Glutamatergic neuron (in vitro differentiated cells): ENCODE results near the gene CTCF. TPM values are rescaled to one million over a fixed set of nuclear protein-coding genes. Genes with fewer than 3 reads are reported as not detected.
A peak's percentile ranks its signal among the peaks of the same experiment; 100 is the strongest.
"Not testable (repeated sequence)": the region's sequence is repeated elsewhere in the genome, so short reads cannot be mapped to it uniquely, and the experiment has no call there.

Source experiments
- DNase-seq: peaks from one replicate; pipeline ENCODE4 v3.0.0; 2022
- H3K27ac Mint-ChIP-seq: one replicate; pipeline ENCODE4 v1.8.0; 2020; ENCODE audit warnings: mild to moderate bottlenecking, mixed read lengths, inconsistent platforms; ENCODE audit not compliant: unreplicated experiment
- H3K27me3 Mint-ChIP-seq: one replicate; pipeline ENCODE4 v1.8.0; 2020; ENCODE audit warnings: mild to moderate bottlenecking, moderate library complexity, mixed read lengths, inconsistent platforms; ENCODE audit not compliant: unreplicated experiment
- H3K36me3 Mint-ChIP-seq: one replicate; pipeline ENCODE4 v1.8.0; 2020; ENCODE audit warnings: mild to moderate bottlenecking, mixed read lengths, inconsistent platforms; ENCODE audit not compliant: unreplicated experiment
- H3K4me1 Mint-ChIP-seq: one replicate; pipeline ENCODE4 v1.8.0; 2020; ENCODE audit warnings: mild to moderate bottlenecking, low read depth, mixed read lengths, inconsistent platforms; ENCODE audit not compliant: unreplicated experiment
- H3K4me3 Mint-ChIP-seq: one replicate; pipeline ENCODE4 v1.8.0; 2020; ENCODE audit warnings: mild to moderate bottlenecking, mixed read lengths, inconsistent platforms; ENCODE audit not compliant: unreplicated experiment
- H3K9me3 Mint-ChIP-seq: one replicate; pipeline ENCODE4 v1.8.0; 2020; ENCODE audit warnings: mild to moderate bottlenecking, moderate library complexity, mixed read lengths, inconsistent platforms; ENCODE audit not compliant: unreplicated experiment
- total RNA-seq: library from RNA; stranded (reverse); fragmentation: NEBNext Ultra II Directional; extraction: Animal tissue kit (Norgen Biotek cat#: 25700); gene quantifications from one replicate; pipeline ENCODE4 v1.2.1, GENCODE V29; 2021; ENCODE audit not compliant: unreplicated experiment
- TF ChIP-seq, protein P1 (sequence below): fragments of 200-600 bp; sonication (generic); IDR thresholded peaks from one replicate; pipeline ENCODE4 v1.5.0; 2021; ENCODE audit not compliant: partially characterized antibody, unreplicated experiment

Gene CTCF
- total RNA-seq, 1 donor from 2014 or later: 42.8 TPM

- Mint-ChIP-seq H3K27ac (peak overlapping the region; percentile 98), H3K9me3 (peaks cover 8% of the 10 kb centered on the region), H3K4me3 (peak overlapping the region; percentile 98), H3K27me3 (peaks cover 34% of the 10 kb centered on the region), H3K36me3 (peaks cover 5% of the 10 kb centered on the region), H3K4me1 (peaks cover 19% of the 10 kb centered on the region)
- TF ChIP-seq, protein P1, sequence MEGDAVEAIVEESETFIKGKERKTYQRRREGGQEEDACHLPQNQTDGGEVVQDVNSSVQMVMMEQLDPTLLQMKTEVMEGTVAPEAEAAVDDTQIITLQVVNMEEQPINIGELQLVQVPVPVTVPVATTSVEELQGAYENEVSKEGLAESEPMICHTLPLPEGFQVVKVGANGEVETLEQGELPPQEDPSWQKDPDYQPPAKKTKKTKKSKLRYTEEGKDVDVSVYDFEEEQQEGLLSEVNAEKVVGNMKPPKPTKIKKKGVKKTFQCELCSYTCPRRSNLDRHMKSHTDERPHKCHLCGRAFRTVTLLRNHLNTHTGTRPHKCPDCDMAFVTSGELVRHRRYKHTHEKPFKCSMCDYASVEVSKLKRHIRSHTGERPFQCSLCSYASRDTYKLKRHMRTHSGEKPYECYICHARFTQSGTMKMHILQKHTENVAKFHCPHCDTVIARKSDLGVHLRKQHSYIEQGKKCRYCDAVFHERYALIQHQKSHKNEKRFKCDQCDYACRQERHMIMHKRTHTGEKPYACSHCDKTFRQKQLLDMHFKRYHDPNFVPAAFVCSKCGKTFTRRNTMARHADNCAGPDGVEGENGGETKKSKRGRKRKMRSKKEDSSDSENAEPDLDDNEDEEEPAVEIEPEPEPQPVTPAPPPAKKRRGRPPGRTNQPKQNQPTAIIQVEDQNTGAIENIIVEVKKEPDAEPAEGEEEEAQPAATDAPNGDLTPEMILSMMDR: no peak
- peak; percentile 44 for DNase-seq
Measured at GRCh38 chr16:67529582-67530012, 32.7 kb upstream of the CTCF start.

DNA sequence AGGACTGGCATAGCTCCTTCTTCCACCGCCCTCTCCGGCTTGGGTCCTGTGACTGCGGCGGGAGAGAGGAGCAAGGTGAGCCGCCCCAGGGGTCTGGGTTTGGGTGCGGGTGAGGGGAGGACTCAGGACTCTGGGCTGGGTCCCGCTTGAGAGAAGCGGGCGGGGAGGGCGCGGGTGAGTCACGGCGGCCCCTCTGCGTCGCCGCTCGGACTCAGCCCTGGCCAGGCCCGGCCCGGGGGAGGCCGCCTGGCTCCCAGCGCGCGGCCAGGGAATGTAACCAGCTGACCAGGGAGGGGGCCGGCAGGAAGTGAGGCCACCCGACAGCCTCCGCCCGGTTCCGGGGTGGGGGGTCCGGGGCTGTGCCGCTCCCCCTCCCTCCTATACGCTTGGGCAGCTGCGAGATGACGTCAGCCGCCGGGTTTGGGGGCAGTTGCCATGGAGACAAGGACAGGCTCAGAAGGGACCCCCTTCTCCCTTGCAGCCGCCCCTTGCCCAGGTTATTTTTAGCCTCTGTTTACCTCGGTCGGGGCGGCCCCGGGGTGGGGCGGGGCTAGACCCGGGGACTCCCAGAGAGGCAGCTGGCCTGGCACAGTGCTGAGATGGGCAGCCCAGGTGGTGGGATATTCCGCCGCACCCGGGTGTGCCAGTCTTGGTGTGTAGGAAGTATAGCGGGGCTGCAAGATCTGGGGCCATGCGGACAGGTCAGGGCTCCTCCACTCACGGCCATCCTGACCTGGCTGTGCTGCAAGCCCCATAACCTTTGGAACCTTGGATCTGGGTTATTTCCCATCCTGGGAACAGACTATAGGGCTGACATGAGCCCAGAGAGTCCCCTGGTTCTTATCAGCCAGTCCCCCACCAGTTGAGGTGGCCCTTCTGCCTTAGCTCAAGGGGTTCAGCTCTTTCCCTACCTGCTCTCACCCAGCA, 32.0 kb upstream of the CTCF start:
- Mint-ChIP-seq H3K27me3 (peaks cover 33% of the 10 kb centered on the region), H3K27ac (peak overlapping the region; percentile 98), H3K4me3 (peak overlapping the region; percentile 98), H3K4me1 (peaks cover 19% of the 10 kb centered on the region), H3K36me3 (peaks cover 5% of the 10 kb centered on the region), H3K9me3 (peaks cover 9% of the 10 kb centered on the region)
- peak; percentile 67 for DNase-seq
- TF ChIP-seq, protein P1: no peak

GRCh38 chr16:67531247-67531646, 31.1 kb upstream of the CTCF start:
- H3K9me3 Mint-ChIP-seq: peaks cover 12% of the 10 kb centered on the region
- H3K36me3 Mint-ChIP-seq: peaks cover 5% of the 10 kb centered on the region
- H3K27ac Mint-ChIP-seq: no peak overlapping the region
- H3K27me3 Mint-ChIP-seq: peaks cover 41% of the 10 kb centered on the region
- peaks cover 19% of the 10 kb centered on the region for H3K4me1 Mint-ChIP-seq
- DNase-seq: no peak
- TF ChIP-seq, protein P1: no peak
- peak overlapping the region; percentile 87 for H3K4me3 Mint-ChIP-seq

GRCh38 chr16:67533024-67533560, 29.2 kb upstream of the CTCF start:
- Mint-ChIP-seq H3K36me3 (peaks cover 5% of the 10 kb centered on the region), H3K27me3 (peaks cover 36% of the 10 kb centered on the region), H3K4me3 (no peak overlapping the region), H3K4me1 (peaks cover 22% of the 10 kb centered on the region), H3K27ac (no peak overlapping the region), H3K9me3 (peaks cover 15% of the 10 kb centered on the region)
- no peak for DNase-seq
- TF ChIP-seq, protein P1: no peak

GRCh38 chr16:67533987-67534386, 28.3 kb upstream of the CTCF start:
- not testable (repeated sequence) for H3K4me3 Mint-ChIP-seq, DNase-seq, H3K36me3 Mint-ChIP-seq, H3K27ac Mint-ChIP-seq
- Mint-ChIP-seq H3K4me1 (peaks cover 22% of the 10 kb centered on the region), H3K9me3 (peaks cover 15% of the 10 kb centered on the region), H3K27me3 (peaks cover 39% of the 10 kb centered on the region)
